Measurements from ENCODE around the gene LHFPL2. TPM values are rescaled to one million over a fixed set of nuclear protein-coding genes. Genes with fewer than 3 reads are reported as not detected.

The LHFPL2 gene
- total and polyA plus RNA-seq, 2 donors from 2014 or later, result 1.8 to 12.6 TPM

GRCh38 chr5:78522476-78523260 lies 125.9 kb downstream of the LHFPL2 start:
- Histone ChIP-seq H3K36me3 (ENCODE audit: control insufficient read depth in 2 of 3, insufficient read depth in 3 of 3, low read length in 3 of 3) (no peaks in the 10 kb centered on the region), H3K27me3 (ENCODE audit: control insufficient read depth, insufficient read depth, low read length) (no peaks in the 10 kb centered on the region), H3K9ac (ENCODE audit: low read length in 3 of 3) (no peak overlapping the region), H3K4me1 (ENCODE audit: control insufficient read depth in 2 of 3, insufficient read depth in 2 of 3, low read depth in 1 of 3, low read length in 3 of 3) (peaks cover 0 to under 1% (median 0%) of the 10 kb centered on the region in 3 donors), H3K9me3 (ENCODE audit: control insufficient read depth in 2 of 3, insufficient read depth in 1 of 3, low read length in 3 of 3) (no peaks in the 10 kb centered on the region), H3K27ac (ENCODE audit: low read depth in 2 of 2, low read length in 2 of 2) (no peak overlapping the region), H3K4me3 (ENCODE audit: low read length in 3 of 3) (no peak overlapping the region)
- intact Hi-C loops (cut with DNase I), result no loop called here
- FAIRE-seq, result no peak
- no peak for DNase-seq
- TF ChIP-seq CTCF (IDR thresholded peaks at IDR 0.05; ENCODE audit: borderline replicate concordance, extremely low read depth, insufficient read depth), result no peak

DNA sequence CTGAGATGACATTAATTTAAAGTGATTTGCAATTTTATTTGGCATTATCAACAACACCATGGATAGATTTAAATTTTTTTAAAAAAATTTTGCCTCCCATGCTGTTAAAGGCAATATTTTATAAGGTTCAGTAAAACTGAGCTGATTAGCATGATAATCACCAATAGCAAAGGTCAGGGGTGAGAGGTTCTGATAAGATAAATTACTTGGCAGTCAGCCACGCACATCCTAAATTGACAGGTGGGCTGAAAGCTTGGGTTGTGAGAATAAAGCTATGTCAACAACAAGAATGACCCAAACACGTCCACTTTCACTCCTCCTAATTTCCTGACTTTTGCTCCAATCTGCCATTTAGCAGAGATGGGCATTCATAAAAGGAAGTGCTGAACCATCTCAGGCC lies 127.1 kb downstream of the LHFPL2 start:
- Histone ChIP-seq H3K4me3 (ENCODE audit: low read length in 3 of 3) (no peak overlapping the region), H3K27ac (ENCODE audit: low read depth in 2 of 2, low read length in 2 of 2) (no peak overlapping the region), H3K9me3 (ENCODE audit: control insufficient read depth in 2 of 3, insufficient read depth in 1 of 3, low read length in 3 of 3) (no peaks in the 10 kb centered on the region), H3K36me3 (ENCODE audit: control insufficient read depth in 2 of 3, insufficient read depth in 3 of 3, low read length in 3 of 3) (no peaks in the 10 kb centered on the region), H3K4me1 (ENCODE audit: control insufficient read depth in 2 of 3, insufficient read depth in 2 of 3, low read depth in 1 of 3, low read length in 3 of 3) (no peaks in the 10 kb centered on the region), H3K9ac (ENCODE audit: low read length in 3 of 3) (no peak overlapping the region), H3K27me3 (ENCODE audit: control insufficient read depth, insufficient read depth, low read length) (no peaks in the 10 kb centered on the region)
- no peak for TF ChIP-seq CTCF (IDR thresholded peaks at IDR 0.05; ENCODE audit: borderline replicate concordance, extremely low read depth, insufficient read depth)
- FAIRE-seq (no peak), DNase-seq (no peak)
- intact Hi-C loops (cut with DNase I), result no loop called here

DNA sequence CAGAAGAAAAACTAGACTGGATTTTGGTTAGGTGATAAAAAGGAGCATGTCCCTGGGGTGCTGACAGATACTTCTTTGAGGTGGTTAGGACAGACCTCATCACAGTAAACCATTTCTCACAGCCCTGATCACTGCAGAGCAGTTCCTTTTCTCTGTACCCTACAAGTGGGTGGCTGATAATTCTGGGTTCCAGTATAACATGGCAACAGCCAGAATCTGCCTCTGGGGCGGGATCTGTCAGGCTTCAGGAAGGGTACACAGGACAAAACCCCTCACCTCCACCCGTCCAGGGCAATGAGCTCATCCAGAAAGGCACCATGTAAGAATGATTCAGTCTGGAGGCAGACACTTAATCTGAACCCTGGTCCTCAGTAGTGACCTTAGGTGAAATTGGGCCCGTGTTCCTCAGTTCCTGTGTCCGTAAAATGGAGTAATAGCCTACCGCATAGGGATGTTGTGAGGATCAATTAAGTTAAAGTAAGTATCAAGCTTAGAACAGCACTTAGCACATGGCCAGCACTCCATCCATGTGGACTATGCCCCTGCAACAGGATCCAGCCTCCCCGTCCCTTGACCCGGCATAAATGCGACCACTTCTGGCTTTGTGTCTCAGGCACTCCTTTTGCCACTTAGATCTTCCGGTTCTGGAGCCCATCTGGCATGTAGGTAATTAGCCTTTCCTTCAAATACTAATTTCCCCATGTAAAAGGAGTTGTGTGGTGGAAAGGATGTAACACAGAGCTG lies 129.2 kb downstream of the LHFPL2 start:
- intact Hi-C loops (cut with DNase I), result no loop called here
- Histone ChIP-seq H3K4me1 (ENCODE audit: control insufficient read depth in 2 of 3, insufficient read depth in 2 of 3, low read depth in 1 of 3, low read length in 3 of 3) (no peaks in the 10 kb centered on the region), H3K4me3 (ENCODE audit: low read length in 3 of 3) (no peak overlapping the region), H3K27me3 (ENCODE audit: control insufficient read depth, insufficient read depth, low read length) (no peaks in the 10 kb centered on the region), H3K9me3 (ENCODE audit: control insufficient read depth in 2 of 3, insufficient read depth in 1 of 3, low read length in 3 of 3) (no peaks in the 10 kb centered on the region), H3K9ac (ENCODE audit: low read length in 3 of 3) (no peak overlapping the region), H3K36me3 (ENCODE audit: control insufficient read depth in 2 of 3, insufficient read depth in 3 of 3, low read length in 3 of 3) (no peaks in the 10 kb centered on the region), H3K27ac (ENCODE audit: low read depth in 2 of 2, low read length in 2 of 2) (peak overlapping the region in 1 of 2 donors; percentile 49)
- DNase-seq (no peak), FAIRE-seq (no peak)
- TF ChIP-seq CTCF (IDR thresholded peaks at IDR 0.05; ENCODE audit: borderline replicate concordance, extremely low read depth, insufficient read depth), result no peak

All from kidney (tissue), 14 donors.